ENCODE results near the gene FKBP7. TPM values are rescaled to one million over a fixed set of nuclear protein-coding genes. Genes with fewer than 3 reads are reported as not detected.

The FKBP7 gene
- total RNA-seq, 1 donor from 2014 or later = 2.4 TPM

Other genes starting within 250 kb of the FKBP7 start
- 36.1 and 37.5 TPM in 2 replicates for gene PRKRA, start 27.4 kb downstream of the FKBP7 start, total RNA-seq
- gene PJVK, start 27.2 kb downstream of the FKBP7 start, total RNA-seq = 1.0 and 1.7 TPM in 2 replicates
- 27.2 and 30.9 TPM in 2 replicates for gene PLEKHA3, start 1.9 kb upstream of the FKBP7 start, total RNA-seq